HepG2 (cell line): ENCODE results near the gene MEI1. TPM values are rescaled to one million over a fixed set of nuclear protein-coding genes. Genes with fewer than 3 reads are reported as not detected.
A peak's percentile ranks its signal among the peaks of the same experiment; 100 is the strongest.

Experiments used
- ARNT2 ChIP-seq: sonication (generic); formaldehyde crosslinking; IDR thresholded peaks from 2 replicates; pipeline ENCODE4 v1.8.0; 2022; ENCODE audit warnings: mild to moderate bottlenecking, low read depth, missing genetic modification reagents, moderate library complexity
- ATF2 ChIP-seq: sonication (generic); formaldehyde crosslinking; IDR thresholded peaks from 2 replicates; pipeline ENCODE4 v1.4.0; 2020; ENCODE audit warnings: missing genetic modification reagents
- DMAP1 ChIP-seq: IDR thresholded peaks from 2 replicates; pipeline ENCODE4 v1.6.1; 2016
- FOXC1 ChIP-seq: sonication (generic); formaldehyde crosslinking; IDR thresholded peaks from 2 replicates; pipeline ENCODE4 v1.8.0; 2022; ENCODE audit warnings: mild to moderate bottlenecking, missing genetic modification reagents, borderline replicate concordance
- GABPB1 ChIP-seq: IDR thresholded peaks from 2 replicates; pipeline ENCODE4 v1.6.1; 2016; ENCODE audit warnings: mild to moderate bottlenecking, missing genetic modification reagents, moderate library complexity, missing compliant biosample characterization
- KAT7 ChIP-seq: IDR thresholded peaks from 2 replicates; pipeline ENCODE4 v1.6.1; 2018; ENCODE audit warnings: borderline replicate concordance, missing compliant biosample characterization
- KDM5B ChIP-seq: sonication (generic); formaldehyde crosslinking; IDR thresholded peaks from 2 replicates; pipeline ENCODE4 v1.4.0; 2020; ENCODE audit warnings: missing genetic modification reagents, mild to moderate bottlenecking, borderline replicate concordance
- MAZ ChIP-seq, 2 experiments: sonication (generic) in 1 of 2; formaldehyde crosslinking in 1 of 2; IDR thresholded peaks; 2 replicates each; pipeline versions ENCODE4 v1.5.0 to v1.6.1; 2012 to 2020; ENCODE audit warnings: low read depth in 2 of 2, mild to moderate bottlenecking in 2 of 2, borderline replicate concordance in 1 of 2, improper control_type of control experiment in 1 of 2, low read length in 1 of 2, missing genetic modification reagents in 1 of 2, moderate library complexity in 1 of 2
- NCOR1 ChIP-seq: fragments of 200-600 bp; sonication (generic); IDR thresholded peaks from 2 replicates; pipeline ENCODE4 v1.7.0; 2017; ENCODE audit warnings: antibody characterized with exemption, low read length, borderline replicate concordance
- RBM39 ChIP-seq: fragments of 200-400 bp; formaldehyde crosslinking; IDR thresholded peaks from one replicate; pipeline ENCODE4 v1.6.1; 2018; ENCODE audit warnings: antibody characterized with exemption, mild to moderate bottlenecking, low read depth, low read length; ENCODE audit not compliant: poor library complexity, severe bottlenecking
- SALL1 ChIP-seq: sonication (generic); formaldehyde crosslinking; IDR thresholded peaks from 2 replicates; pipeline ENCODE4 v1.8.0; 2022; ENCODE audit warnings: mild to moderate bottlenecking, missing genetic modification reagents
- SNAPC2 ChIP-seq: sonication (generic); formaldehyde crosslinking; IDR thresholded peaks from 2 replicates; pipeline ENCODE4 v1.8.1; 2022; ENCODE audit warnings: mild to moderate bottlenecking, missing genetic modification reagents
- TFDP1 ChIP-seq: IDR thresholded peaks from 2 replicates; pipeline ENCODE4 v1.6.1; 2016; ENCODE audit warnings: missing compliant biosample characterization, missing genetic modification reagents, borderline replicate concordance
- TSC22D2 ChIP-seq: sonication (generic); formaldehyde crosslinking; IDR thresholded peaks from 2 replicates; pipeline ENCODE4 v1.5.1; 2020; ENCODE audit warnings: missing genetic modification reagents, mild to moderate bottlenecking, borderline replicate concordance
- ZBTB20 ChIP-seq: sonication (generic); formaldehyde crosslinking; IDR thresholded peaks from 2 replicates; pipeline ENCODE4 v1.8.1; 2023; ENCODE audit warnings: missing genetic modification reagents, low read depth, mild to moderate bottlenecking, borderline replicate concordance
- ZC3H4 ChIP-seq: sonication (generic); formaldehyde crosslinking; IDR thresholded peaks from 2 replicates; pipeline ENCODE4 v1.4.0; 2020; ENCODE audit warnings: missing genetic modification reagents, borderline replicate concordance
- ZNF180 ChIP-seq: sonication (generic); formaldehyde crosslinking; IDR thresholded peaks from 2 replicates; pipeline ENCODE4 v1.4.0; 2020; ENCODE audit warnings: low read depth, missing genetic modification reagents, borderline replicate concordance
- ZNF263 ChIP-seq: sonication (generic); formaldehyde crosslinking; IDR thresholded peaks from 2 replicates; pipeline ENCODE4 v1.4.0; 2020; ENCODE audit warnings: missing genetic modification reagents
- ZNF337 ChIP-seq: sonication (generic); formaldehyde crosslinking; IDR thresholded peaks from 2 replicates; pipeline ENCODE4 v1.5.1; 2020; ENCODE audit warnings: missing genetic modification reagents, low read depth, mild to moderate bottlenecking, borderline replicate concordance
- ZNF430 ChIP-seq: sonication (generic); formaldehyde crosslinking; IDR thresholded peaks from 2 replicates; pipeline ENCODE4 v1.9.0; 2021; ENCODE audit warnings: mild to moderate bottlenecking, missing genetic modification reagents
- ZNF543 ChIP-seq: sonication (generic); formaldehyde crosslinking; IDR thresholded peaks from 2 replicates; pipeline ENCODE4 v1.4.0; 2020; ENCODE audit warnings: mild to moderate bottlenecking, missing genetic modification reagents
- ZNF639 ChIP-seq: conservative IDR thresholded peaks from 2 replicates; pipeline ENCODE4 v1.6.1; 2018; ENCODE audit warnings: missing genetic modification reagents
- polyA plus RNA-seq, 8 experiments: library from polyadenylated mRNA; depleted of rRNA in 3 of 8; stranded (reverse) in 7 of 8; unstranded in 1 of 8; fragments of >200 nt; fragmentation: Illumina TruSeq in 4 of 8; extraction: Trizol in 4 of 8; gene quantifications; 2 replicates each; pipeline versions ENCODE4 v1.2.1 to v1.2.3, GENCODE V29; 2011 to 2016; ENCODE audit warnings: low read depth in 4 of 8, missing spikeins in 1 of 8, mixed read lengths in 1 of 8; ENCODE audit not compliant: insufficient read depth in 1 of 8
- total RNA-seq, 5 experiments: library from RNA; depleted of rRNA; stranded (reverse); fragments of >200 nt; fragmentation: Illumina TruSeq; extraction: Trizol; gene quantifications; 2 replicates each; pipeline ENCODE4 v1.2.3, GENCODE V29; 2016; ENCODE audit warnings: low read depth in 1 of 5
- TF ChIP-seq, protein P1 (sequence below): IDR thresholded peaks from 2 replicates; pipeline ENCODE4 v1.6.1; 2016; ENCODE audit warnings: missing compliant biosample characterization, missing genetic modification reagents, borderline replicate concordance

The MEI1 gene
- total and polyA plus RNA-seq, 2 of the 13 experiments (the other 11 are each of a cell fraction or from before 2014, with no cell fraction given): 0.75 to 1.9 TPM

GRCh38 chr22:41688365-41689211, 10.7 kb upstream of the MEI1 start, which contains the start of gene SNU13 (continued):
- peak; percentile 72 for TF ChIP-seq SNAPC2
- peak; percentile 82 for TF ChIP-seq ARNT2
- TF ChIP-seq ZNF543 (CRISPR knock-in tag): peak; percentile 71
- peak; percentile 63; the same call in 1 of the 2 replicates for TF ChIP-seq KDM5B (CRISPR knock-in tag)
- peak; percentile 96 for TF ChIP-seq ZNF430 (CRISPR knock-in tag)
- peak; percentile 98 for TF ChIP-seq GABPB1 (CRISPR knock-in tag)
- peak; percentile 90 for TF ChIP-seq MAZ (IDR thresholded peaks at IDR 0.05; ENCODE audit: borderline replicate concordance, low read depth, low read length)
- peak; percentile 64 for TF ChIP-seq MAZ (CRISPR knock-in tag; IDR thresholded peaks at IDR 0.05; ENCODE audit: low read depth)
- peak; percentile 85 for TF ChIP-seq SALL1
- TF ChIP-seq ZNF639: peak; percentile 91
- no peak; the same call in 1 of the 2 replicates for TF ChIP-seq NCOR1
- TF ChIP-seq ZNF337 (CRISPR knock-in tag): 0 out of 2 replicates have a peak, but pooled peaks have one; percentile 48
- peak; percentile 90 for TF ChIP-seq RBM39
- TF ChIP-seq FOXC1 (CRISPR knock-in tag): peak; percentile 94
- peak; percentile 78; the same call in 1 of the 2 replicates for TF ChIP-seq ATF2 (CRISPR knock-in tag)
- peak; percentile 60; the same call in 1 of the 2 replicates for TF ChIP-seq TSC22D2 (CRISPR knock-in tag)
- peak; percentile 45 for TF ChIP-seq ZNF263
- TF ChIP-seq ZBTB20: peak; percentile 53; the same call in 1 of the 2 replicates
- no peak for TF ChIP-seq ZC3H4
- TF ChIP-seq ZNF180 (CRISPR knock-in tag): 0 out of 2 replicates have a peak, but pooled peaks have one; percentile 45
- TF ChIP-seq, protein P1, sequence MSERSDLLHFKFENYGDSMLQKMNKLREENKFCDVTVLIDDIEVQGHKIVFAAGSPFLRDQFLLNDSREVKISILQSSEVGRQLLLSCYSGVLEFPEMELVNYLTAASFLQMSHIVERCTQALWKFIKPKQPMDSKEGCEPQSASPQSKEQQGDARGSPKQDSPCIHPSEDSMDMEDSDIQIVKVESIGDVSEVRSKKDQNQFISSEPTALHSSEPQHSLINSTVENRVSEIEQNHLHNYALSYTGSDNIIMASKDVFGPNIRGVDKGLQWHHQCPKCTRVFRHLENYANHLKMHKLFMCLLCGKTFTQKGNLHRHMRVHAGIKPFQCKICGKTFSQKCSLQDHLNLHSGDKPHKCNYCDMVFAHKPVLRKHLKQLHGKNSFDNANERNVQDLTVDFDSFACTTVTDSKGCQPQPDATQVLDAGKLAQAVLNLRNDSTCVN (CRISPR knock-in tag): peak; percentile 20; the same call in 1 of the 2 replicates
- peak; percentile 63 for TF ChIP-seq KAT7
- peak; percentile 80 for TF ChIP-seq DMAP1 (CRISPR knock-in tag)
- peak; percentile 94 for TF ChIP-seq TFDP1 (CRISPR knock-in tag)
